Measurements from ENCODE around the gene GRB10.
"Not testable (repeated sequence)": the region's sequence is repeated elsewhere in the genome, so short reads cannot be mapped to it uniquely, and the experiment has no call there.

GRB10 gene

DNA sequence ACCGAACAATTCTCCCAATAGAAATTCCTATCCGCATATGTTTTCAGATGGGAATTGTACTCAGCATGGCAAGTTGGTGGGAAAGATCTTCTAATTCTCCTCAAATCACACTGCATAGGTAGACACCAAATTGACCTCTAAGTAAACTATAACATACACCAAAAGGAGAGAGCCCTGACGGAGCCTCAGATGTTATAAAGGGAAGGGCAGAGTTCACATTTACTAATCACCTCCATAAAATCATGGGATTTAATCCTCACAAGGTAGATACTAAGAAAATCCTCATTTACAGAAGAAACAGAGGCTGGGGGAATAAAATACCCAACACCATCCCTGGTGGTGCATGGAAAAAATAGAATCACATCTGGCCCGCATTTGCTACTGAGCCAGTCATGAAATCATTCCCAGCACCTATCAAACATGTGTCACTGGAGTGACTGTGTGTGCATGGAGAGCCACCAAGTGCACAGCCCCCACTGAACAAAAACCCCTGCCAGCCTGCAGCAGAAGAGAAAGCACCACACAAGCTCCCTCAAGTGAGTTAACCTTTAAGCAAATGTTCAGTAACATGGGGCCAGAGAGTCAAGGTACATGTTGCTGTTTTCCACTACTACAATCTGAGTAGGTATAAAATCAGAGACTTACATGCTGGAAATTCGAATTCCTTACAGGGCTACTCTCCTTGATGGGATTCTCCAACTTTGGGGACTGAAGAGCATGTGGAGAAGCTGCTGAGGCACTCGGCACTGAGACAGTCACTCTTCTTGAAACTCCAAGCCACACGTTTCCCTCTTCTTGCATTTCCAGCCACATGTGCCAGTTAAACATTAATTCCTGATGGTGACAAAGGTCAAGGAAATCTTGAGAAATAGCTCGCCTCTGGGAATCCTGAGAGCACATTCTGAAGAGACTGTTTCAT is 217.8 kb downstream of the GRB10 start, which contains the start of gene DDC:
TSS of gene DDC (minus strand) at position 766 of the 919 bp plus-strand sequence. CDS start 21,320 bp downstream, outside the sequence.
- no peak for DNase-seq

DNA sequence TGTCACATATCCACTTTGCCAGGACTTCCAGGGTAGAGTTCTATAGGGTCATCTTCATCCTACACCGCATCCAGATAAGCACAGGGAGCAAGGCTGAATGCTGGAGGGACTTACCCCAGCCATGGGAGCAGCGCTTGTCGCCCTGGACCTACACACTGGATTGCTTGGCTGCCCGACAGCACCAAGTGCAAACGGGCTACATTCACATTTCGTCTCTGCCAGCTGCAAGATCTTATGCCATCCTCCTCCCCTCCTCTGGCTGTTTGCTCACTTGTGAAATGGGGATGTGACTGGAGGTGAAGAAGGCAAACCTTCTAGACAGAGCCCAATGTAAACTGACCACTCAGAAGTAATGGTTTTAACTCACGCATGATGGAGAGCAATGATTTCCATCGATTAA is 218.5 kb downstream of the GRB10 start:
- no peak for DNase-seq

DNA sequence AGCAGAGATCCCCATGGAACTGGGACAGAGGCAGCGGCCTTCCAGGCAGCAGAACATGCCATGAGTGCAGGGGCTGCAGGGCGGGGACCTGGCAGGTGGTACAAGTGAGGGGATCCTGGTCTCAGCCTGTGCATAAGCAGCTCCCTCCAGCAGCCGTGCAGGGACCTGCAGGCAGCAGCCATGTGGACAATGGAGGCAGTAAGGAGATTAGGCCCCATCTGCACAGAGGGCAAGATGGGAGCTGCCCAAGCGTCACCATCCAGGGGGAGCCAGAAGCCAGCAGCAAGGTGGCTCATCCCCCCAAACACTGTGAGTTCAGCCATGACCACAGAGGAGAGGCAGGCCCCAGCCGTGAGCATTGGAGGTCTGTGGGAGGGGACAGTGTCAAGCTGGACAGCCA is 220.6 kb downstream of the GRB10 start:
- DNase-seq, result no peak

DNA sequence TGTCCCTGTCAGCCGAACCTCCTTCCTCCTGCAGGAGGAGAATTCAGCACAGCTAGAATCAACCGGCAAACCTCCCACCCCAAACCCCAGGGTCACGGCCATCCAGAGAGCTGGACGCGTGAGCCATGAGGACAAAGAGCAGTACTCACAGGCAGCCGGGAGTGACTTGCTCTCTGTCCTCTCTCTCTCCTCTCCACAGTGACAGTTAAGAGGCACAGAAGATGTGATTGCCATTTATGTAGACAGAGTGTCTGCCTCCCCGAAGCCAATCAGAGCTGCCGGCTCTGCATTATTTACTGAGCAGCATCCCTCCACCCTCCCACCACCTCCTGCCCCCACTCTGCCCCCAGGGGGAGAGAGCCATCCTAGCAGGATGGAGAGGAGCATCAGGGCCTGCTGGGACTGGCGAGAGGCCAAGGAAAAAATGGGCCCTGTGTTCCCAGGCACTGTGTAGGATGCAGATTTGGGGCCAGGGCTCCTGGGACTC is 221.8 kb downstream of the GRB10 start:
- DNase-seq, result no peak

DNA sequence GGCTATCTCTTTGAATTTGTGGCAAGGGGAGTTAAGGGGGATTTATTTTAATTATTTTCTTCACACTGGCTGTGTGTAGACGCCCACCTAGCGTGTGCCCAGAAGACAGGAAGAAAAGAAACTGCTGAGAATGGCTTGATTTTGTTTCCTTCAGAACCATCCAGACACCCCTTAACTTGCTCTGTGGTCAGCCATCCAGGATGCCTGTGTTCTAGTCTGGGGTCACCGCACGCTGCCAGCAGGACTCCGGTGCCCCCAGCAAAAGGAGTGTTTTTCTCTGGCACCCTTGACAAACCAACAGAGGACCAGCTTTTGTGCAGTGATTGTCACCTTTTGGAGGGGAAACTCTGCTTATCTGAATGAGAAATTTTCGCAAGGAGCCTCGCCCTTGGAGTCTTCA is 222.8 kb downstream of the GRB10 start:
- DNase-seq, result no peak

DNA sequence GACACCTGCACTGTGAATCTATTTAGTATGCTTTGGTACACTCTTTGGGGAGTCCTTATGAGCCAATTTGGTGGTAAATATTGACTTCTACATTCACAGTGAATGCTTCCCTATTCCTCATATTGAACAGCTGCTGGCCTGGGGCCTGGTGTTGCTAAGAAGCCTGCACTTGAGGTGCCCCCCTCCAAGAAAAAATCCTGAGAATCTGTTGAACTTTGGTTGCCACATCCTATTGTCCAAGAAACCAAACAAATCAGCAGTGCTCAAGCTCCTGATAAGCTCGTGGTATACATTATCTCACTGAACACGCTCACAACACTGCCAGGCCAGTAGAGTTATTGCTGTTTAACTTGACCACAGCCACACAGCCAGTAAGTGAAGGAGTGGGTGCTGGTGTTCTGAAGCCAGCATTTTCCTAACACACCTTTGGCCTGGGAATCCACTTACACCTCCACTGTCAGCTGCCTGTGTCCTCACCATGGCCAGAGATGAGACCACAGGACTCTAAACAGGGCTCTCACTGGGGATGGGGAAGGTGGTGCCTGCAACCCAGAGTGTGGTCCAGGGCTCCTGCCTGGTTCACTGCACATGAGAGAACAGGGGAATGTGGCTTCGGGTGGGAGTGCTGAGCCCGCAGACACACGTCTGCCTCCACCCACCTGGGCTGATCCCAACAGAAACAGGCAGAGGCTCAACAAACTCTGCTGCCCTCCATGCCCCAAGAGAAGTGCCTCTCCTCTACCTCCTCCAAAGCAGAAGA is 224.2 kb downstream of the GRB10 start:
- DNase-seq, result no peak

DNA sequence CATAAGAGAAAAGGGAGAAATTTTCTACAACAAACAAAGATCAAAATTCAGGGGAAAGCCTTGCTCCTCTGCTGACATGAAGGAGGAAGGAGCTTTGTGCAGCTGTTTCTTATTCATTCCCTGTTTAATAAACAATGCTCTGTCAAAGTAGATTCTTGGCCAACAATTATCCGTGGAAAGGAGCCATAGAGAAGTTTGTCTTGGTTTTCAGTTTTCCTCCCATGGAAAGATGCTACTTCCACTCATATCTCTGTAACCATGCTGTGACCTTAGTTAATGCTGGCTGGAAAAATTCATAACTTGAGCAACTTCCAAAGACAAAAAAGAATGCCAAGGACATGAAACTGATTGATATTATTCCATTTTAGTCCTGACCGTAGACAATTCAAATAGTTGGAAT is 225.6 kb downstream of the GRB10 start:
- DNase-seq, result no peak

DNA sequence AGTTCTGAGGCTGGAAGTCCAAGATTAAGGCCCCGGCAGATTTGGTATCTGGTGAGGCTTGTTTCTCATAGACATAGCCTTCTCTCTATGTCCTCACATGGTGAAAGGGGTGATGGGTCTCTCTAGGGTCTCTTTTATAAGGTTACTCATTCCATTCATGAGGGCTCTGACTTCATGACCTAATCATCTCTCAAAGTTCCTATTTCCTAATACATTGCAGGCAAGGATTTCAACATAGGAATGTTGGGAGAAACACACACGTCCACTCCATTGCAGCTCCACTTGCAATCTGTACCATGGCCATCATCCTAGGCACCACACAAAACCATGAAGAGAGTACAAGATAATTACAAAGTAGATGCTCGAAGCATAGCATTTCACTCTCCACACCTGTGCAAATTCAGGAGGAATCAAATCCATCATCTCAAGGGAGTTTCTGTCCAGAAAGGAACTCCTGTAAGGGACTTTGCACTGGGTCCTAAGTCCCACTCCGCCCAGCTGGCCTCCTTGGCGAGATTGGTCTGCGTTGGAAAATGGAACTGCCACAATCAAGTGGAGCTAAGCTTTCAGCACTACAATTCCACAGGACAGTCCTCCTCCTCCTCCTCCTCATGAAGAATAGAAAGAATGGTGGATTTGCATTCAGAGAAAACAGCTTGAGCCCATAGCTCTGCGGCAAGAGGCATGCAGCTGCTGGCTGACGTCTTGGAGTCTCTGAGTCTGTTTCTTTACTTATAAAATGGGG is 226.3 kb downstream of the GRB10 start:
- DNase-seq, result no peak

DNA sequence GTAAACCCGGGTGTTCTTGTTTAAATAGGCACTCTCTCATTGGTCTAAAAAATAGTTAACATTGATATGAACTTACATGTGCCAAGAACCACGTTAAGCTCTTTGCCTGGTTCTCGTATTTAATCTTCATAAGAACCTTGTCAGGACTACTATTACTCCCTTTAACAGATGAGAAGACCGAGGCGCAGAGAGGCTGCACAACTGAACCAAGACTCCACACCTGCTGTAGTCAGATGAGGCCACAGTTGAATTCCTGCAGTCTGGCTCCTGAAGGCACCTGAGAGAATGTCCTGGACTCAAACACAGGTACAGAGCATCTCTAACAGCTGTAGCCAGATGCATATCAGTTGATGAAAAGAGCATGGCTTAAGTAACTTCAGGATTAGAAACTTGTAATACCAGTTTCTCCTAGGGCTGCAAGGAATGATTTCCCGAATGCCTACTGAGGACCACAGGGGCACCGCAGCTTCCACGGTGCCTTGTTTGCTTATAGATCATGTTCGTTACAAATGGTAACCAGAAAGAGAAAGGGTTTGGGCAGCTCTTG is 227.0 kb downstream of the GRB10 start:
- no peak for DNase-seq

DNA sequence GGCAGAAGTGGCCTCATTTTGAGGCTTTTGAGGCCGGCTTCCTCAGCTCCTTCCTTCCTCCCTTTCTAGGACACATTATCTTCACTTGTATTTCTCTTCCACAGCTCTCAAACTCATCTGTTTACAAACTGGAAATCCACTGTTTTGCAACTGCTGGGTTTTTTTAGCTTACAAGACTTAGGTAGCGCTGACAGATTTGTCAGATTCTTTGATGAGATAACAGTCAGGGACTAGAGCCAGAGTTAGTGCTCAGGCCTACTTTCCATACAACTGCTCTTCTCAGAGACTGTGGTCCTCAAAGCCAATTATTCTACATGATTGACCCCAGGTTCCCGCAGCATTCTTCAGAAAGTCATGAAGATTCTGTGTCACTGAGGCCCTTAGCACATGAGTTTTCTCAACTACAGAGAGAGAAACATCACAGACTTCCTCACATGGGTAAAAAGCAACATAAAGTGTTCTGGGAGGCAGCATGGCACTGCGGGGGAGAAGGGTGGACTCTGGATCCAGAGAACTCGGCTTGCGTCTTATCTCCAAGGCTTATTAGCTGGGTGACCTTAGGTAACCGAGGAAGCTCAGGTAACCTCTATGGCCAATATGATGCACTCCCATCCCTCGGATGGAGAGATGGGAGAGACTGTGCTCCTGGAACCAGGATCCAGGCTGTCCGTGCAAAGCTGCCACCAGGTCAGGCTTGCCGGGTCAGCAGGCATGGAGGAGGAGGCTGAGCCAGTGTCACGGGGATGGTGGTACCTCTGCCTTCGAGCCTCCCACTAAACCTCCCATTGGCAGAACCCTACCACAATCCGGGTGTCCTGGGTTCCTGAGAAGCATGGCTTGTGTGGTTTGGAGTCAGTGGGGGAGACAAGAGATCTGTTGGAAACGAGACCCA is 228.0 kb downstream of the GRB10 start:
- no peak for DNase-seq

DNA sequence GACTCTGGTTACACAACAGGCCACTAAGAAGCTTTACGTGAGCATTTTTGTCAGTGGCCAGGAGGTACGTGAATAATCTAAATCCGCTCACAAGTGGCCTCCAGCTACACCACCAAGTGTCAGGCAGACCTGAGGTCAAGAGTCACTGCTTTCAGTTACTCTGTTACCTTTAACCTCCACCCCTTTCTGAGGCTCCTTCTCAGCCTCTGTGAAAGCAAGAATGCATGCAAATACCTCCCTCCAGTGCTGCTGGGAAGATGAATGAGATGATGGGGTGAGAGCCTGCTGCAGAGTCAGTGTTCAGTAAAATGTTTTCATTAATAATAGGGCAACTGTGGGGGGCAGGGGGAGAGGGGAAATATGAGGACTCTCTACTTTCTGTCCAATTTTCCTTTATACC is 228.7 kb downstream of the GRB10 start:
- no peak for DNase-seq

DNA sequence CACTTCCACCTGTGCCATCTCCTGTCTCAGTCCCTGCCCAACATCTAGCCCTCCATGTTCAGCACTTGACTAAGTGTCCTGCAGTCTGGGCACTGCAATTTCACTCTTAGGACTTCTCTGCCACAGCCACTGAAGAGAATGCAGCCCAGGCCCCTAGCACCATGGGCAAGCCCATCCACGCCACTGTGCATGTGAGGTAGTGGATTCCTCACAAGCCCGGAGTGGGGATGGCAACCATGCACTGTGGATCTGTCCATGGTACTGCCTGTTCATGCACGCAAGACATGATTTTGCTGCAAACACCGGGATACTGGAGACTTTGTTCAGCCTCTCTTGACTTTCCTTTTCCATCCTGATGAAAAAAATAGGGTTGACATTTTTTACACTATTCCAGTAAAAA is 229.8 kb downstream of the GRB10 start:
- no peak for DNase-seq

DNA sequence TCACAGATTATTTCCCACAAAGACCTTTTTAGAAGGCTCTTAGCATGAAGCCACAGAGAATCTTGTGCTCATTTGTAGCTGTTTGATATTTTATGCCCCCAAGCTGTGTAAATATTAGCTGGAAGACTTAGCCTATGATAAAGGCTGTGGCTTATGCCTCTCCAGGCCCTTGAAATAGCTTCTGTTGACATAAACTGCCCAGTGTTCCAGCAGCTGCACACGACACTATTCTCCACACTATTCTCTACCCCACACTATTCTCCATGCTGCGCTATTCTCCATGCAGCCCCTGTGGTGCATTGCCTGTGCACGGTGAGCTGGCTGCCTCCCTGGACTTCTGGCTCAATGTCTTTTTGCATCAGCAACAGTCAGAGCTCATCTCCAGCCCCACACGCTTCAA is 230.6 kb downstream of the GRB10 start:
- no peak for DNase-seq

DNA sequence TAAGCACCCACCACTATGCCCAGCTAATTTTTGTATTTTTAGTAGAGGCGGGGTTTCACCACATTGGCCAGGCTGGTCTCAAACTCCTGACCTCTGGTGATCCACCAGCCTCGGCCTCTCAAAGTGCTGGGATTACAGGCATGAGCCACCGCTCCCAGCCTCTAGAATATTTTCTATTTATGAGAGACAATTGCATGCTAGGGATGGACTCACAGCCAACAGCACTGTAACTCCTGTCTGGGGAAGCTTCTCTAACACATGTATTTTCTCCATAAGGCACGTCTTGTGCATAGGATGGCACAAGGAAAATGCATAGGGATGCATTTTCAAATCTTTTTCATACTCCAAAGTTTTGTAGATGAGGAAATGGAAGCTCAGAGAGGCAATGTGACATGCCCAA is 237.1 kb downstream of the GRB10 start:
- not testable (repeated sequence) for DNase-seq

DNA sequence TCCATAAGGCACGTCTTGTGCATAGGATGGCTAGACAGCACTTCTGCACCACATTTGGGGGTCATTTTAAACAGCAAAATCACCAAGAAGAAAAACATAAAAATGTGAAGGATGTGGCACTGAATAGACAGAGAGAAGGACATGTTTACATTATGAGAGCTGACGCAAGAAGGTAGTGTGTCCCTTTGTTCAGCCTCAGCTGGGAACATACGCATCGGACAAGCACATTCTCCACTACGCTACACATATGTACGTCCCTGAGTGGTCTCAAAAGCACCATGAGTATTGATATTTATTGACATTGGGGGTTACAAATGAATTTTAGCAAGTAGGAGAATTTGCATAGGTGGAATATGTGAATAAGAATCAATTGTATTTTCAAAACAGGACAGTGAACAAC is 237.7 kb downstream of the GRB10 start:
- no peak for DNase-seq

DNA sequence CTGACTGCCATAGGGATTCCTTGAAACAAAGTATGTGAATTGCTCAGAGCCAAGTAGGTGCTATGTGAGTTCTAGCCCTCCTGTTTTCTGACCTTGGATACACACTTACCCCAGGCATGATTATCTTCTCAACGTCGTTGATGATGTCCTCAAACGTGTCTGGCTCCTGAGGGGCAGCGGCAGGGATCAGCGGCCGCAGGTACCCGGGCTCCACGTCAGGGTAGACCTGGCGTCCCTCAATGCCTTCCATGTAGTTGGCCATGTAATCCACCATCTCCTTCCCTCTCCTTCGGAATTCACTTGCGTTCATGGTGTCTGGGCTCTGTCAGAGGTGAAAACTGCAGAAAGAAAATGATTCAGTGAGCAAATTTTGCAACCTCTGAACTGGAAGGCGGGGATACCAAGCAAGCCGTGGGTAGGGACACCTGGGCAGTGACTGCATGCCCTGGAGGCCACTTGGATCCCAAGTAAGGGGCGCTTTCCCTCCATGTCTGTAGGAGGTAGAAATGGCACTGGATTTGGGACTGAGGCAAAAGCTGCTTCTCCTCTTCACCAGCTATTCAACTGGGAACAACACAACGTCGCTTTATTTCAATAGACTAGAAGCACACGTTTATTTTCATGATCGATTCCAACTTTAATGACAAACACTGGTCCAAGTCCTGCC is 238.8 kb downstream of the GRB10 start:
- DNase-seq, result no peak

DNA sequence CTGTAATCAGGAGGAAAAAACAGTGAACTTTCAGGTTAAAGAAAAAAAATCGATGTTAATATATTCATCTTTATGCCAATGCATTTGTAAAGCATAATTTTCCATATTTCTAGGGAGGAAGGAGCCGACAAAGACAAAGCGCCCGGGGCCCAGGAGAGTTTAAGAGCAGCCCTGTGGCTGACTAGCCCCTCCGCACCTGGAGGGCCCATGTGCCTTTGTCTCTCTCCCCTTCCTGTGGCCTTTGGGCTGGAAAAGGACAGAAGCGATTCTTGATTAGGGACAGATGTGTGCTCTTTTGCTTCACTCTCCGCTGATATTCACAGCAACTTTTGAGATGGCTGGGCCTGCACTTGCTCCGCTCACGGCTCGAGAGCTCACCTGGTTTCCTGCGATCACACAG is 240.6 kb downstream of the GRB10 start:
- DNase-seq, result no peak

DNA sequence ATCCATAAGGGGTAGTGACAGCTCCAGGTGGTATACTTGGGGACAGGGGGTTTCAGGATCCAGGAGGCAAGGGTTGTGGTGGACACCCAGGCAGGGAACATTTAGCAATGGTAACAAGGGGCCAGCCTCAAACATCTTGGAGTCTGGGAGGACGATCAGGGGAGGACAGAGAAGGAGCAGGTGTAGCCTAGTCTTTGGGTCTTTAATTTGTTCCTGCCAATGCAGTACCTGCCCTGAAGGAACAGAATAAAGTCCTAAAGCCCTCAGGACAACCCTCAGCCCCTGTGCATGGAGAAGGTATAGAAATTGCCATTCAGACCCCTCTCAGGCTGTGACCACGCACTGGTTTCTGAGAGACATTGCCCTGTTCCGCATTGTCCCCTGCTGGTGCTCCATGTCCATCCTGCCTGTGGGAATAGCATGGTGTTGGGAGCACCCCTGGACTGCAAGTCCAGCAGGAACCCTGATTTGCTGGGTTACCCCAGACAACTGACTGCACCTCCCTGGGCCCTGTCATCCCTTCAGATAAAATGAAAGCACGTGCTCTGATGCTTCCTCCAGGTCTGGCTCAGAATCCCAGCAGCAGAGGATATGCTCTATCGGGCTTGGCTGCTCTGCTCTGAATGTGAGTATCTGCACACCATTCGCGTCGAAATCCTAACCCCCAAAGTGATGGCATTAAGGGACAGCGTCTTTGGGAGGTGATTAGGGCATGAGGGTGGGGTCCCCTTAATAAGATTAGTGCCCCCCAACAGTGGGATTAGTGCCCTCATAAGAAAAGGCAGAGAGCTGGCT is 241.7 kb downstream of the GRB10 start:
- DNase-seq, result no peak

Data from activated naive CD4-positive, alpha-beta T cell treated with Interleukin-2 at 50 U/mL for 16 hours (primary cell).